Islet of Langerhans (tissue), 1 donor: ENCODE measurements around the gene MLIP.

Source experiments
- FAIRE-seq: peaks from one replicate; lab custom pipeline; 2011; peaks lifted over from hg19 to GRCh38; lab: Jason Lieb, UNC

MLIP gene

DNA sequence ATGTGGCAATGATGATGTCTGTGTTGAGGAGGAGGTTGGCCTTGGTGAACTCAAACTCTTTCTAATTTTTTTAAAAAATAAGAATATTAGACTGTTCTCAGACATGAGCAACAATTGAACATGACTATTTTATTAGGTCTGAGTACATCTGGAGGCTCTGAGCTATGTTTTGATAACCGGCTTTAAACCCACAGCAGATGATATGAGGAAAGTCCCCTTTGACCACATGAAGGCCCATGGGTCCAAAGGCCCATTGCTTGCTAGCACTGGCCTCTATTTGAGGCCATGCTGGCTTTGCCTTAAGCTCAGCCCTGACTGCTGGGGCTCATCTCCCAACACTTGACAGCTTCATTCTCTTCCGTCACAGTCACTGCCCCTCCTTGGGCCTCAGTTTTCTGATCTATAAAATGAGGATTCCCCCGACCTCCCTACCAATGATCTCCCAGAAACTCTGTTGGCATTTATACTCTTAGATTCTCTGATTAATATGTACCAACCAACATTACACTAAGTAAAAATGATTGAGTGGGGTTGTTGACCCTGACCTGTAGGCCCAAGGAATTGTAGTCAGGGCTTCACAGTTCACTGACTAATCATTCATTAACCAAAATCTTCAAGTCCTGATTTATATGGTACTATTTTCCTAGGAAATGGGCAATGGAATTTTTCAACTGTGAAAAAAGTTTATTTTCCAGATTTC, 173.1 kb downstream of the MLIP start:
- no peak for FAIRE-seq

- no peak for FAIRE-seq
These were observed 174.4 kb downstream of the MLIP start for GRCh38 chr6:54285595-54285994.

GRCh38 chr6:54286141-54286540, 174.9 kb downstream of the MLIP start:
- FAIRE-seq = no peak

DNA sequence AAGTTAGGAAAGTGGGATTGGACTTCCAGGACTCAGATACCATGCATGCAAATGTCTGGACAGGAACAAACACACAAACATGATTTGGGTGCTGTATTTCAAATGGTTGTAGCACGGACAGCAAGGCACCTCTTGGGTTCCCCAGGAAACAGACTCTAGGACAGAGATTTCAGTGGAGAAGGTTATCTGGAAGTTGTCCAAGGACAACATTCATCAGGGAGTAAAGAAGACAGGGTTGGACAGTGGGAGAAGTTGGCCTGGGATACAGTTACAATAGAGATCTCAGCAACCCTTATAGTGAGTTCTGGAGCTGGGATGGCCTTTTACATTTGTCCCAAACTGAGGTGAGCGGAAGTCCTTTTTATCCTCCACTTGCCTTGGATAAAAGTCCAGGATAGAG, 177.2 kb downstream of the MLIP start:
- no peak for FAIRE-seq

DNA sequence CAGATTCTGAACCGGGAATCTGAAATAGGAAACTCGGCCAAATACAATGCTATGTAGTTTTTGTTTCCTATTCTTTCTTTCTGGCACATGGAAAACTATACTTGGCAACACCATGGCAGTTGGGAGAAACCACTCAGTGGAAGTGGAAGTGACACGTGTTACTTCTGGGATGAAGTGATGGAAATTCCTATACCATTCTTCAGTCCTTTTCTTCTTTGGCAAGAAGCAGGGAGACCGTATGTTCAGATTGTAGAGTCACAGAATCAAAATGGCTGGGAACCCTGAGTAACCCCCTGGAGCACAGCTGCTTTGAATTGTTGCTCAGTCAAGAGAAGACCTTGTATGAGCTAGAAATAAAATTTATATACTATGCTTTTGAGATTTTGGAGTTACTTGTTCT, 178.2 kb downstream of the MLIP start:
- FAIRE-seq = no peak

- no peak for FAIRE-seq
These were observed 179.9 kb downstream of the MLIP start for GRCh38 chr6:54291146-54291545.

DNA sequence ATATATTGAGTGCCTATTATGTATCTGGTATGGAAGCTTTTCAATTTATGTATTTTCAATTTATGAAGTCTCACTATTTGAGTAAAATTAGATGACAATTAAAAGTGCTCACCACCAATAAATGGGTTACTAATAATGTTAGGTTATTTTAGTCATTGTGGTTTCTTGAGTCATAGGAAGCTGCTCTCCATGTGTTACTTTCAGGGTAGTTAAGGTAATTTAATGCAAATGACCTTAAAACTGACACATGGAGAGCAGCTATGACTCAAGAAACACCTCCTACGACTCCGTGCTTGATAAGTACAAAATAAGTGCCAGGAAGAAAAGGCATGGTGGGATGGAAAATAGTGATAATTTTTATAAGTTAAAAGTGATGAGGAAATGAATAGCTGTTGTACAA, 180.5 kb downstream of the MLIP start:
- FAIRE-seq = no peak

DNA sequence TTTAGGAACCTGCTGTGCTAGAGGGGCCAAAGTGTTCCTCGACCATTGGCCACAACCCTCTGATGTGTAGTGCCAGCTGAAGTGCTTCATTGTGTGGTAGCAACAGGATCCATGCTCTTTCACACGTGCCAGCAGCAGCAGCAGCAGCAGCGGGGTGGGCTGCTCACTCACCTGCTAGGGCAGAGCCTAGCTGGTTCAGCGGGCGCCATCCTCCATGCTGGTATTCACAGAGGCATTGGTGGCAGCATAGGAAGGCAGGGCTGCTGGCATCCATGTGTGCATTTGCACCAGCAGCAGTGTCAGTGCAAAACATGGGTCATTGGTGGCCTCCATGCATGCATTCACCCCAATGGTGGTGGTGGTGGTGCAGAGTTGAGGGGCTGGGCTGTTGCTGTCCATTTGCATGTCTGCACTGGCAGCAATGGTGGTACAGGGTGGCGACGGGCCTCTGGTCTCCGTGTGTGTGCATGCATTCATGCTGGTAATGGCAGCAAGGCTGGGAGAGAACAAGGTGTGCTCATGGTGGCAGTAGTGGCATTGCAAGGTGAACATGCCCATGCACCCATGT, 183.8 kb downstream of the MLIP start:
- FAIRE-seq = no peak

DNA sequence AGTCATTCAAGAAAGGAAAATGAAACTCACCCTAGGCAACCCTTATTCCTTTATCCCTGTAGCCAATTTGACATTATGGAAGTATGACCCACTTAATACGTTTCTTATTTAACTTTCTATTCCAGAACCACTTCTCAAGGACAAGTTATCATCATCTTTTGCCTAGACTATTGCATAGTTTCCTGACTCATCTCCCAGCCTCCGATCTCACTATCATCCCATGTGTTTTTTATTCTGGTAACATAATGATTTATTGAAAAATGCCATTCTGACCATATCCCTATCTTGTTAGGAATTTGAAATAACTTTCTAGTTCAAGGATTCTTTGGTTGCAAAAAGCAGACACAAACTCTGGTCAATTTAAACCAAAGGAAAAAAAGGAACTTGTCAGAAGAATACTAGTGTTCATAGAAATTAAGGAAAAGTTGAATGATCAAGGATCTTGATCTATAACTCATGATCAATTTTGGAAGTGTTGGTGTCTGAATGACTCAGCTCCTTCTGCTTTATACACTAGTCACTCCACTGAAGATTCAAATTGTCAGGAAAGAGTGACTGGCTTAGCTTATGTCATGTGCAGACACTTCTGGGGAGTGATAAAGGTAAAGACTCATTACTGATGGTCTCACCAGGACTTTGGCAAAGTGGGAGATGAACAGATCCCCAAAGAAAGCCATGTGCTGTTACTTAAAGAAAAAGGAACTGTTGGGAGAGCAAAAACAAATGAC, 188.5 kb downstream of the MLIP start:
- no peak for FAIRE-seq

GRCh38 chr6:54301770-54302169, 190.5 kb downstream of the MLIP start:
- no peak for FAIRE-seq

- FAIRE-seq = no peak
These were observed 196.2 kb downstream of the MLIP start for GRCh38 chr6:54307439-54307910.

DNA sequence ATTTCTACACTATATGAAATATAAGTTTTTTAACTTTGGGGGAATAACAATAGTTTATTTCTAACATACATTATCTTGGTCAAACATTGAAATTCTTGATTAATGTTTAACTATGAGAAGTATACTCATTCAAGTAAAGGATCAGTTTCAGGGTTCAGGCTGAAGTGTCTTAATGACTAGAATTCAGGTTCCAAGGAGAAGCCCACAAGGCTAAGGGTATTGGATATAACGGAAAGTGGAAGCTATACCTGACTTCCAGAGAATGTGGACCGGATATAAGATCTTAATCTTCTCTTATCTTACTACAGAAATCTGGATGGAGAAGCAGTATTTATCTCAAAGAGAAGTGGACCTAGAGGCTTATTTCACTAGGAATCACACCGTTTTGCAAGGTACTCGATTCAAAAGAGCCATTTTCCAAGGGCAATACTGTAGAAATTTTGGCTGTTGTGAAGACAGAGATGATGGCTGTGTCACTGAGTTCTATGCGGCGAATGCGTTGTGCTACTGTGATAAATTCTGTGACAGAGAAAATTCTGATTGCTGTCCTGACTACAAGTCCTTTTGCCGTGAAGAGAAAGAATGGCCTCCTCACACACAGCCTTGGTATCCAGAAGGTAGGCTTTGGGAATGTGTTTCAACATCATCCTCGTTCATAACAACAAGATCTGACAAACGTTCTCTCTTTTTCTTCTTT, 197.2 kb downstream of the MLIP start, which contains the start of gene TINAG:
TINAG (plus strand) TSS at position 153 of the 697 bp plus-strand sequence; CDS start at position 263, 110 bp downstream.
- no peak for FAIRE-seq

- no peak for FAIRE-seq
These were observed 197.7 kb downstream of the MLIP start for GRCh38 chr6:54308986-54309315.

DNA sequence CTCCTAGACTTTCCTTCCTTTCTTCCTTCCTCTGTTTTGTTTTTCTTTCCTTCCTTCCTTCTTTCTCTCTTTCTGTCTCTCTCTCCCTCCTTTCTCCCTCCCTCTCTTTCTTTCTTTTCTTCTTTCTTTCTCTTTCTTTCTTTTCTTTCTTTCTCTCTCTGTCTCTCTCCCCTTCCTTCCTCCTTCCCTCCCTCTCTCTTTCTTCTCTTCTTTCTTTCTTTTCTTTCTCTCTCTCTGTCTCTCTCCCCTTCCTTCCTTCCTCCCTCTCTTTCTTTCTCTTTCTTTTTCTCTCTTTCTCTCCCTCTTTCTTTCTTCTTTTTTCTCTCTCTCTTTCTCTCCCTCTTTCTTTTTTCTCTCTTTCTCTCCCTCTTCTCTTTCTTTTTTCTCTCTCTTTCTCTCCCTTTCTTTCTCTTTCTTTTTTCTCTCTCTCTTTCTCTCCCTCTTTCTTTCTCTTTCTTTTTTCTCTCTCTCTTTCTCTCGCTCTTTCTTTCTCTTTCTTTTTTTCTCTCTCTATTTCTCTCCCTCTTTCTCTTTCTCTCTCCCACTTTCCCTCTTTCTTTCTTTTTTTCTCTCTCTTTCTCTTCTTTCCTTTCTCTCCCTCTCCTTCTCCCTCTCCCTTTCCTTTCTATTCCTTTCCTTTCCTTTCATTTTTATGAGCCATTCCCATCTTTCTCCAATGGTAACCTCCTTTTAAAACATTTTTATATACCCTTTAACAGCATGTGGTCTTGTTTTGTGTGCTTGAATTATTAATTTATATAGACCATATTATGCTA, 199.3 kb downstream of the MLIP start:
- no peak for FAIRE-seq

GRCh38 chr6:54315656-54316055, 204.4 kb downstream of the MLIP start:
- FAIRE-seq = no peak
